Measurements from ENCODE around the gene NPC2.

The NPC2 gene

DNA sequence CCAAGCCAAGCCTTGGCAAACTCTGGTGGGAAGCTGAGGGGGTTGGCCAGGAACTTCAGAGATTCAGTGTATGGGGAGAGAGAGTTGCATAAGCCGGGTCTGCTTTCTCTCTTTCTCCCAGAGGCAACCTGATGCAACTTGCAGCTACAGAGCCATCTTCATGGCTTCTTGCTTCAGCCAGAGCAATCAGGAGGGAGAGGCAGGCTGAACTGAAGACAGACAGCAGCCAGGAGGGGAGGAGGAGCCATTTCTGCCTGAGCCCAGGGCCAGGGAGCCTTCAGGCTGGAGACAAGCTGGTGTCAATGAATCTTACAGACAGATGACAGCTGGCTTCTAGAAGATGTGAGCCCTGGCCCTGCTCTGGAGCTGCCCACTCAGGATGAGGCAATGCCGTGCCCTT, 18.7 kb downstream of the NPC2 start:
- Histone ChIP-seq H3K27me3 (no peaks in the 10 kb centered on the region), H3K9me3 (no peaks in the 10 kb centered on the region), H3K4me1 (ENCODE audit: control insufficient read depth in 1 of 2, insufficient read depth in 1 of 2, low read depth in 1 of 2, low read length in 1 of 2) (no peaks in the 10 kb centered on the region), H3K4me3 (ENCODE audit: low read depth in 1 of 2, low read length in 1 of 2) (no peak overlapping the region), H3K36me3 (peaks cover 42% of the 10 kb centered on the region), H3K27ac (no peak overlapping the region)
- TF ChIP-seq, protein P1, sequence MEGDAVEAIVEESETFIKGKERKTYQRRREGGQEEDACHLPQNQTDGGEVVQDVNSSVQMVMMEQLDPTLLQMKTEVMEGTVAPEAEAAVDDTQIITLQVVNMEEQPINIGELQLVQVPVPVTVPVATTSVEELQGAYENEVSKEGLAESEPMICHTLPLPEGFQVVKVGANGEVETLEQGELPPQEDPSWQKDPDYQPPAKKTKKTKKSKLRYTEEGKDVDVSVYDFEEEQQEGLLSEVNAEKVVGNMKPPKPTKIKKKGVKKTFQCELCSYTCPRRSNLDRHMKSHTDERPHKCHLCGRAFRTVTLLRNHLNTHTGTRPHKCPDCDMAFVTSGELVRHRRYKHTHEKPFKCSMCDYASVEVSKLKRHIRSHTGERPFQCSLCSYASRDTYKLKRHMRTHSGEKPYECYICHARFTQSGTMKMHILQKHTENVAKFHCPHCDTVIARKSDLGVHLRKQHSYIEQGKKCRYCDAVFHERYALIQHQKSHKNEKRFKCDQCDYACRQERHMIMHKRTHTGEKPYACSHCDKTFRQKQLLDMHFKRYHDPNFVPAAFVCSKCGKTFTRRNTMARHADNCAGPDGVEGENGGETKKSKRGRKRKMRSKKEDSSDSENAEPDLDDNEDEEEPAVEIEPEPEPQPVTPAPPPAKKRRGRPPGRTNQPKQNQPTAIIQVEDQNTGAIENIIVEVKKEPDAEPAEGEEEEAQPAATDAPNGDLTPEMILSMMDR (IDR thresholded peaks at IDR 0.05): no peak

DNA sequence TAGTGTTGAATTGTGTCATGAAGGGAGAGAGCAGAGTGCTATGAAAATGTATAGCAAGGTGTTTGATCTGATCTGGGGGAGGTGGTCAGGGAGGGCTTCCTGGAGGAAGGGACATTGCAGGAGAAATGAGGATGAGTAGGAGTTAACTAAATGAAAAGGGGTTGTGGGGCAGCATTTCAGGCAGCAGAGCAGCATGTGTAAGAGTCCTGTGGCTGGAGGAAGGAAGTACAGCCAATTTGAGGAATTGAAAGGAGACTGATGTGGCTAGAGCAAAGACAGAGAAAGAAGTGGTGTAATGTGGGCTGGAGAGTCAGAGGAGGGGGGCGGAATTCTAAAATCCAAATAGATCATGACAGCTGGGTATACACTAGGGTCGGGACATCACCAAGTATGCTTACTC, 20.5 kb downstream of the NPC2 start:
- no peak overlapping the region for H3K27ac ChIP-seq
- H3K4me1 ChIP-seq (ENCODE audit: control insufficient read depth in 1 of 2, insufficient read depth in 1 of 2, low read depth in 1 of 2, low read length in 1 of 2): no peaks in the 10 kb centered on the region
- TF ChIP-seq, protein P1 (IDR thresholded peaks at IDR 0.05): no peak
- no peaks in the 10 kb centered on the region for H3K27me3 ChIP-seq
- H3K36me3 ChIP-seq: peaks cover 24% of the 10 kb centered on the region
- no peak overlapping the region for H3K4me3 ChIP-seq (ENCODE audit: low read depth in 1 of 2, low read length in 1 of 2)
- H3K9me3 ChIP-seq: no peaks in the 10 kb centered on the region

DNA sequence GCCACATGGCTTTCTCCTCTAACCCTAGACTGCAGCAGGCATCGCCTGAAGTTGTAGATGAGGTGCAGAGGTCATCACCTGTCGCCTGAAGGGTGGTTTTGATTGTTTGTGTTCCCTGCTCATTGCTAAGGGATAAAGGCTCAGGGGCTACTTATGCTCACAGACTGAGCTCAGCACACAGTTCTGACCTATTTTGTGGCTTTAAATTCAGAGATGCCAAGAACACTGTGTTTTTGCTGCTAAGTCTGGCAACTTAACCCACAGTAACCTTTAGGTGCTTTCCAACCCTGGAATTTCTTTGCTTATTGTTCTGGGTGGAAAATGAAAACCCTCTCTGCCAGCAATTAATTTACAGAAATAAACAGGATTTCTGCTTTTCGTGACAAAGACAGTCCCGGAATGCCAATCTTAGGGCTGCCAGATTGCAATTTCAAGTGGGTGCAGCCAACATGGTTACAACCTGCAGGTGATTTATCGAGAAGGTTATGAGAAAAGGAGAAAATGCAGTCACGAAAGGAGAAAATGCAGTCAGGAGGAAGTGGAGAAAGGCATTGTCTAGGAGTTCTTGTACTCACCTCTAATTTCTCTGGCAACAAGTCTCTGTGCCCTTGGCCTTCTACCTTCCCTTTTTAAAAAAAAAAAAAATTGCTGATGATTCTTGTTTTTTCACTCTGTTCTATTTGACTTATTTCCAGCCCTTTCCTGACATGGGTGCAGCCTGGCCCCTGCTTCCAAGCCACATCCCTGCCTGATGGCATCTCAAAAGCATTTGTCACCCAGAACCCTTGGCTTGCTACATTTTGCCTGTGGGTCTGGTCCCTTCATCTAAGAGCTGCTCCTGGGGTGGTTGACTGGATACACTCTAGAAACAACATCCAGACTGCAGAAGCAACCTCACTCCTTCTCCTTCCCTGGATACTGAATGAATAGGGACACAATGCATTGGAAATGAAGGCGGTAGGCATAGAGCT, 23.3 kb downstream of the NPC2 start:
- H3K4me1 ChIP-seq (ENCODE audit: control insufficient read depth in 1 of 2, insufficient read depth in 1 of 2, low read depth in 1 of 2, low read length in 1 of 2): no peaks in the 10 kb centered on the region
- H3K36me3 ChIP-seq: peaks cover 12% of the 10 kb centered on the region
- TF ChIP-seq, protein P1 (IDR thresholded peaks at IDR 0.05): no peak
- H3K27me3 ChIP-seq: no peaks in the 10 kb centered on the region
- no peaks in the 10 kb centered on the region for H3K9me3 ChIP-seq
- no peak overlapping the region for H3K27ac ChIP-seq
- no peak overlapping the region for H3K4me3 ChIP-seq (ENCODE audit: low read depth in 1 of 2, low read length in 1 of 2)

DNA sequence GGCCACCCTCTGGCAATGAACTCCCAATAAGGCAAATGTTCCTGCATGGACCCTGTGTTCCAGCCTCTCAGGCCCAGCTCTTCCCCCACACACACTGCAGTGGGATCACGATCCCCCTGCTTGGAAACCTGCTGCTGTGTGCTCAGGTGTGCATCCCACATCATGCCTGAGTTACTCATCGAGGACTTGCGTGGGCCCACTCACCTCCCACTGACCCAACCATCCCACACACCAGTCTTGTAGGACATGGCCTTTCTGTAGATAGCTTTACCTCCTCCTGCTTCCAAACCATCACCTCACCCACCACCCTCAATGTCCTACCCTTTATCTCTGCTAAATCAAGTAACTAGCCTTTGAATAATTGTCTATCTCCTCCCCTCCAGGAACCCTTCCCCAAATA, 24.6 kb downstream of the NPC2 start:
- Histone ChIP-seq H3K36me3 (peaks cover 2% of the 10 kb centered on the region), H3K27ac (no peak overlapping the region), H3K4me1 (ENCODE audit: control insufficient read depth in 1 of 2, insufficient read depth in 1 of 2, low read depth in 1 of 2, low read length in 1 of 2) (no peaks in the 10 kb centered on the region), H3K4me3 (ENCODE audit: low read depth in 1 of 2, low read length in 1 of 2) (no peak overlapping the region), H3K27me3 (no peaks in the 10 kb centered on the region), H3K9me3 (no peaks in the 10 kb centered on the region)
- TF ChIP-seq, protein P1 (IDR thresholded peaks at IDR 0.05): no peak

DNA sequence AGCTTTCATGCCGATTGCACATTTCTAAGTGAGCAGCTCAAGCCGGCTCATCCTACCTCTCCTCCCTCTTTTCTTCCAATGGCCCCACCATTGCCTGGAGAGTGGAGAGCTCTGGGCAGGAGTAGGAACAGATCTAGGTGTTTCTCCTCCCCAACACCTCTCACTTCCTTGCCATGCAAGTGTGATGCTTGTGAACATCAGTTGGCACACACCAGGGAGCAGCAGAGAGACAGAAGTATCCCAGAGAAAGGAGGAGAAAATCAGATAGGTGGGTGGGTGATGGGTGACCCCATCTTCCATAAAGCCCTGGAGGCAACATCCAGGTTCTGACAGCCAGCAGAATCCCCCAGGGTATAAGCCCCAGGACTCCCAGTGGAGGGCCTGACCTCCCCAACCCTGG, 27.8 kb downstream of the NPC2 start:
- Histone ChIP-seq H3K4me3 (ENCODE audit: low read depth in 1 of 2, low read length in 1 of 2) (no peak overlapping the region), H3K4me1 (ENCODE audit: control insufficient read depth in 1 of 2, insufficient read depth in 1 of 2, low read depth in 1 of 2, low read length in 1 of 2) (no peaks in the 10 kb centered on the region), H3K27ac (no peak overlapping the region), H3K9me3 (no peaks in the 10 kb centered on the region), H3K36me3 (no peaks in the 10 kb centered on the region), H3K27me3 (peaks cover 10% of the 10 kb centered on the region)
- TF ChIP-seq, protein P1 (IDR thresholded peaks at IDR 0.05): no peak
